TTC549 (cell line): Measurements from ENCODE around the gene PRRC2C.
"Not testable (repeated sequence)": the region's sequence is repeated elsewhere in the genome, so short reads cannot be mapped to it uniquely, and the experiment has no call there.

Experiments
- FAIRE-seq: peaks from 2 replicates; lab custom pipeline; 2012; peaks lifted over from hg19 to GRCh38; lab: Jason Lieb, UNC

The PRRC2C gene

GRCh38 chr1:171485375-171486047 is at the start of gene PRRC2C:
Gene PRRC2C, plus strand, starts transcription at chr1:171485530. Its CDS starts 26,559 bp downstream, at chr1:171512089.
- FAIRE-seq = peak; percentile 99

GRCh38 chr1:171438441-171438840 is 46.9 kb upstream of the PRRC2C start:
- no peak for FAIRE-seq

GRCh38 chr1:171440201-171440600 is 45.1 kb upstream of the PRRC2C start:
- not testable (repeated sequence) for FAIRE-seq

GRCh38 chr1:171441278-171441895 is 43.9 kb upstream of the PRRC2C start:
- not testable (repeated sequence) for FAIRE-seq

GRCh38 chr1:171446386-171446785 is 38.9 kb upstream of the PRRC2C start:
- FAIRE-seq = no peak

GRCh38 chr1:171455967-171456366 is 29.4 kb upstream of the PRRC2C start:
- FAIRE-seq = no peak

GRCh38 chr1:171457412-171457811 is 27.9 kb upstream of the PRRC2C start:
- FAIRE-seq = no peak

- no peak for FAIRE-seq
These were observed 25.2 kb upstream of the PRRC2C start for GRCh38 chr1:171460018-171460620.

- FAIRE-seq = no peak
These were observed 17.7 kb upstream of the PRRC2C start for GRCh38 chr1:171467626-171468025.

DNA sequence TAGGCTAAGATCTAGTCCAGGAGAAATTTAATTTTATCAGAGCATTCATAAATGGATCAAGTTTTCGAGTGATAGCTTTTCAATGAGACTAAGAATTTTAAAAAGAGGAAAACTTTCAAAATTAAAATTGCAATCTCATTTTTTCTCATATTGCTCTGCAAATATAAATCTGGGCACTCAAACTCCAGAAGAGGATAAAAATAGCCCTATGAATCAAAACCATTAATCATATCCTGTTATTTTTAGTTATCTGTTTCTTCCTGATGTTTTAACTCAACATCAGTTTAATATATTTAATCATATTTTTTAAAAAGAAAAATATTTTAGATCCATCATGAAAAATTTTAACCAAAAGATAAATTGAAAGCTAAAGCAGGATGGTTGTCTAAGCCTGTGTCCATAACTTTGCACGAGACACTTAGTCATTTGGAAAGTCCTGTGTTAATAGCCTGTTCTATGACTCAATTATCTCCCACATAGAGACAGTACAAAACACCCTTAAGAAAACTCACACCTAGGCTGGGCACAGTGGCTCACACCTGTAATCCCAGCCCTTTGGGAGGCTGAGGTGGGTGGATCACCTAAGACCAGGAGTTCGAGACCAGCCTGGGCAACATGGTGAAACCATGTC is 17.1 kb upstream of the PRRC2C start:
- peak; percentile 20 for FAIRE-seq

DNA sequence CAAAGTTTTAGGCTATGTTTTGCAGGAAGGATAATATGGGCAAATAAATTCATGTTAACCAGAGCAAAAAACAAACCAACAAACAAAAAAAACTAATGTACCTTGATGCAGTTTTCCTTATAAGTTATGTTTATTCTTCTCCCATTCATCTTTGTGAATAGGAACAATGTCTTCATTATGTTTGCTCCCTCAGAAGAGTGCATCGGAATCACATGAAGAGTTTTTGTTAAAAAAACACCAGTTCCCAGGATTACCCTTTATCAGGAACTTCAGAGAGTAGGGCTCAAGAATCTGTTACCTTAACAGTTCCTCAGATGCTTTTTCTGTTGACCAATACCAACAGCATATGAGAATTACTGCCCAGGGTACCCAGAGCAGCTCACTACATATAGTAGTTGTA is 14.6 kb upstream of the PRRC2C start:
- no peak for FAIRE-seq

GRCh38 chr1:171472183-171472647 is 13.1 kb upstream of the PRRC2C start:
- no peak for FAIRE-seq

GRCh38 chr1:171476829-171477228 is 8.5 kb upstream of the PRRC2C start:
- FAIRE-seq = no peak

DNA sequence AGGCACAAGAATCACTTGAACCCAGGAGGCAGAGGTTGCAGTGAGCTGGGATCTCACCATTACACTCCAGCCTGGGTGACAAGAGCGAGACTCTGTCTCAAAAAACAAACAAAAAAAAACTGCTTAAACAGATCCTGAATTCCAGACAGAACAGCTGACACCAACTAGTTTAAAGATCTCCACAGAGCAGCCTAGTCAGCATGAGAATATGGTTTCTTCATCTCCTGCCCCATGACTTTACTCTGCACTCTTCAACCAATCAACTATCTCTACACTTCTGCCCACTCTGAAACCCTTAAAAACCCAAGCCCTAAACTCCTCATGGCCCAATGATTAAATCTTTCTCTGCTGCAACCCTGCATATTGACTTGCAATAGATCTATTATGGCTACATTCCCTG is 7.5 kb upstream of the PRRC2C start:
- no peak for FAIRE-seq

GRCh38 chr1:171480035-171480434 is 5.3 kb upstream of the PRRC2C start:
- FAIRE-seq = no peak

DNA sequence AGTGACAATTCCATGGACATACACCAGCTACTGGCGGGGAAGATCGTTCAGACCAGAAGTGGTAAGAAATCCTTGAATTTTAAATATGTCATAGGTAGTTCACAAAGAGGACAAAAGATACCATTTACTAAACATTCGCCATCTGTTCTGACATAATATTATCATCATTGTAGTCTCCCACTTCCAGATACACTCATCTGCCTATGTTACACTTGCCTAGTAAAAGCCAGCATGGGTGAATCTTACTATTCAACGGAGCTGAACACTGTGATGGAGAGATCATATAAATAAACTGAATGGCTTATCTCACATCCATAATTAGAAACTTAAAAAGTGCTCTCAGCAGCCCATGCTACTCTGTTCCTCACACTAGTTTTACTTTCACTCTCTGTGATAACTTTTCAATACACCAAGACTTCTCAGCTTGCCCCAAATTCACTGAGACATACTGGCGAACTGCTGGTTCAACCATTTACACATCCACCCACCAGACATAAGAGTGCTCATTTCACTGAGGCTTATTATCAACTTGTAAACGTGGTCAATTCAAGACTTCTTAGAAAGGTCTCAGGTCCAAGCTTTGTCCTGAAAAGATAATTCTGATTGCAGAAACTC is 463 bp upstream of the PRRC2C start:
- FAIRE-seq = no peak

DNA sequence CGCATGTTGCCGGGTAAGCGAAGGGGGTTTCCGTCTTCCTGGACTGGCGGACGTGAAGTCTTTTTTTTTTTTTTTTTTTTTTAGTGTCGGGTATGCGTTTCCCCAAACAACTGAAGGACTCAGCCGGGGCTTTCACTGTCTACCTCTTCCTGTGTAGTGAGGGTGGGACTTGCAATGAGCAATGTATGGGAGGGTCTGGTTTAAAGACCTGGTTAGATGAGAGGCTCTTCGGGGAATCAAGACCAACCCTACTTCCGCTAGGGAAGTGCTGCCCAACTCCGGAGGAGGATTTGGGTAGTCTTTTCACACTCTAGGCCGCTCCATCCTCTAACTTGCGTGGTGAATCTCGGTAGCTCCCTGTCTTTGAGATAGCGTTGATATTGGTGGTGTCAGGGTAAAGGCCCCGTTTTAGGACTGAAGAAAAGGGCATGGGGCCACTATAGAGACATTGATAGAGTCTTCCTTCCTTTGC is 754 bp downstream of the PRRC2C start:
- no peak for FAIRE-seq

- peak; percentile 20 for FAIRE-seq
These were observed 1.7 kb downstream of the PRRC2C start for GRCh38 chr1:171487038-171487437.

DNA sequence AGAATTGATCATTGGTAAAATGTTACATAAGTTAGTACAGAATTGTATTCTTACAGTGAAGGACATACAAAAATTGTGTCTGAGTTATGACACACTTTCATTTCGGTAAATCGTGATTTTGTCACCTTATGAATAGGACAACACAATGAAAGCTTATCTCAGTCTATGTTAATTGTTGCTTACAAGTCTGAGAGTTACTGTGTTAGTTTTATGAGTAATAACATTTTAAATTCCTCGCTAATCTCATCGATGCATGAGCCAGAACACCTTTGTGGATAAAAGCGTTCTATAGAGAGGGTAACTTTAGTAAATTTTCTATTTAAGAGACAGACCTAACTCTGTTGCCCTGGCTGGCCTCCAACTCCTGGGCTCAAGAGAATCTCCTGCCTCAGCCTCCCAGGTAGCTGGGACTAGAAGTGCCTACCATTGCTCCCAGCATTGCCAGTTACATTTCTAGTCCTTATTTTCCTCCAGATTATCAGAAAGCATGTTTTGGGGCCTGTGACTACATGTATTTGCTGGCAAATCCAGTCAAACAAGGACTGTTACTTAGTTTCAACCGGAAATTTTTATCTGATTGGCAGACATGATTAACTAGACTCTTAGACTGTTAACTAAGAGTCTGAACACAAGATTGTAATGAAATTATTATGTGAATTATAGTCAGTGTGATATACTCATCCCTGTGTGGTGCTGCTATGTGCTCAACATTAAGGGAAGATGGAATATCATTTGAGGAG is 3.0 kb downstream of the PRRC2C start:
- FAIRE-seq = no peak

- FAIRE-seq = peak; percentile 5
These were observed 8.7 kb downstream of the PRRC2C start for GRCh38 chr1:171494076-171494475.

DNA sequence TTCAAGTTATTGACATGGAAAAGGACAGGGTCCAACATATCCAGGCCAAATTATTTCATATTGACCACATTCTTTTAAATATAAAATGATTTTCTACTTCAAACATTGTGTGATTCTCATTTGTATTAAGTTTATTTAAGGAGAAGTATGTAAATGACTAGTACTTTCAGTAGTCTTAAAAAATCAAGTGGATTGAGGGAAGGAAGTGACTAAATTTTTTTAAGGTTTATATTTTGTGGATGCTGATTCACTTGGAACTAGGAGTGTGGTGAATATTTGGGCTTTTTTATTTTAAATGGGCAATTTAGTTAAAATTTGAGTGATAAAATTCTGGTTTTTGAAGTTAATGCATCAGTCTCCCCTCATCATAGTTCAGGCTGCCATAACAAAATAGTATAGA is 10.1 kb downstream of the PRRC2C start:
- no peak for FAIRE-seq

DNA sequence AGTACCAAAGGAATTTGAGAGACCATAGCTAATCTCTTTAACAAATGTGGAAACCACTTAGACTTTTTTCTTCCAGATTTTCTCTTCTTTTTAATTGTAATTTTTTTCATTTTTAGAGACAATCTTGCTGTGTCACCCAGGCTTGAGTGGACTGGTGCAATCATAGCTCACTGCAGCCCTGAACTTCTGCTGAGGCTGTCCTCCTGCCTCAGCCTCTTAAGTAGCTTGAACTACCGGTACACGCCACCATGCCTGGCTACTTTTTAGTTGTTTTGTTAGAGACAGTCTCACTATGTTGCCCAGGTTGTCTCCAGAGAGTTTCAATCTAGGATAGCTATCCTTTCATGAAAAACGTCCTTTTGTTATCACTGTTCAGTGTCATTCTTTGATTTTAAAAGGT is 15.0 kb downstream of the PRRC2C start:
- FAIRE-seq = no peak
